Measurements from ENCODE around the gene KIAA1755. TPM values are rescaled to one million over a fixed set of nuclear protein-coding genes. Genes with fewer than 3 reads are reported as not detected.

Gene KIAA1755
- total RNA-seq, 4 donors from 2014 or later = 12.0 to 36.3 (median 23.1) TPM

- Histone ChIP-seq H3K27me3 (no peaks in the 10 kb centered on the region), H3K36me3 (no peaks in the 10 kb centered on the region), H3K27ac (no peak overlapping the region), H3K4me1 (peaks cover 0 to 43% (median 11%) of the 10 kb centered on the region in 4 donors), H3K9me3 (no peaks in the 10 kb centered on the region), H3K4me3 (no peak overlapping the region)
- no peak for TF ChIP-seq POLR2A (IDR thresholded peaks at IDR 0.05)
- TF ChIP-seq CTCF (IDR thresholded peaks at IDR 0.05) = no peak
- TF ChIP-seq EP300 (IDR thresholded peaks at IDR 0.05) = no peak
- 55 to 70% methylated on average over 11 of the region's 11 CpGs for WGBS, 2 donors
- DNase-seq (ENCODE audit: low spot score in 2 of 2) = no peak
These were observed 35.9 kb upstream of the KIAA1755 start for GRCh38 chr20:38296433-38296832.

GRCh38 chr20:38295811-38296210 is 35.3 kb upstream of the KIAA1755 start:
- Histone ChIP-seq H3K9me3 (no peaks in the 10 kb centered on the region), H3K27ac (no peak overlapping the region), H3K27me3 (no peaks in the 10 kb centered on the region), H3K36me3 (no peaks in the 10 kb centered on the region), H3K4me3 (no peak overlapping the region), H3K4me1 (peaks cover 0 to 49% (median 11%) of the 10 kb centered on the region in 4 donors)
- no peak for DNase-seq (ENCODE audit: low spot score in 2 of 2)
- WGBS, 2 donors = 88 to 92% methylated on average over 4 to 5 of the region's 5 CpGs
- TF ChIP-seq CTCF (IDR thresholded peaks at IDR 0.05) (no peak), POLR2A (IDR thresholded peaks at IDR 0.05) (no peak), EP300 (IDR thresholded peaks at IDR 0.05) (no peak)

GRCh38 chr20:38294076-38294591 is 33.6 kb upstream of the KIAA1755 start:
- peaks cover 0 to 41% (median 6%) of the 10 kb centered on the region in 4 donors for H3K4me1 ChIP-seq
- no peaks in the 10 kb centered on the region for H3K36me3 ChIP-seq
- H3K27me3 ChIP-seq = no peaks in the 10 kb centered on the region
- no peak for TF ChIP-seq CTCF (IDR thresholded peaks at IDR 0.05)
- TF ChIP-seq POLR2A (IDR thresholded peaks at IDR 0.05) = no peak
- no peak for TF ChIP-seq EP300 (IDR thresholded peaks at IDR 0.05)
- WGBS, 2 donors = 88 to 90% methylated on average over 11 of the region's 11 CpGs
- H3K4me3 ChIP-seq = no peak overlapping the region
- H3K9me3 ChIP-seq = no peaks in the 10 kb centered on the region
- peak overlapping the region in 1 of 4 donors; percentile 46 for H3K27ac ChIP-seq
- DNase-seq (ENCODE audit: low spot score in 2 of 2) = no peak

GRCh38 chr20:38293491-38294065 is 33.0 kb upstream of the KIAA1755 start:
- H3K4me3 ChIP-seq = no peak overlapping the region
- peak overlapping the region in 1 of 4 donors; percentile 46 for H3K27ac ChIP-seq
- no peak for DNase-seq (ENCODE audit: low spot score in 2 of 2)
- TF ChIP-seq POLR2A (IDR thresholded peaks at IDR 0.05) (no peak), EP300 (IDR thresholded peaks at IDR 0.05) (no peak), CTCF (IDR thresholded peaks at IDR 0.05) (no peak)
- H3K27me3 ChIP-seq = no peaks in the 10 kb centered on the region
- 37 to 39% methylated on average over 7 of the region's 7 CpGs for WGBS, 2 donors
- peaks cover 0 to 37% (median 2%) of the 10 kb centered on the region in 4 donors for H3K4me1 ChIP-seq
- H3K36me3 ChIP-seq = no peaks in the 10 kb centered on the region
- H3K9me3 ChIP-seq = no peaks in the 10 kb centered on the region

GRCh38 chr20:38291966-38292365 is 31.4 kb upstream of the KIAA1755 start:
- Histone ChIP-seq H3K9me3 (no peaks in the 10 kb centered on the region), H3K4me3 (no peak overlapping the region), H3K27ac (no peak overlapping the region), H3K36me3 (no peaks in the 10 kb centered on the region), H3K27me3 (no peaks in the 10 kb centered on the region), H3K4me1 (peaks cover 0 to 46% (median 13%) of the 10 kb centered on the region in 4 donors)
- WGBS, 2 donors = 56 to 64% methylated on average over 3 of the region's 3 CpGs
- TF ChIP-seq CTCF (IDR thresholded peaks at IDR 0.05) (no peak), POLR2A (IDR thresholded peaks at IDR 0.05) (no peak), EP300 (IDR thresholded peaks at IDR 0.05) (no peak)
- DNase-seq (ENCODE audit: low spot score in 2 of 2) = no peak

Data from tibial nerve (tissue), 4 donors.